Neural progenitor cell (in vitro differentiated cells): ENCODE measurements around the gene CYB5RL. TPM values are rescaled to one million over a fixed set of nuclear protein-coding genes. Genes with fewer than 3 reads are reported as not detected.
A peak's percentile ranks its signal among the peaks of the same experiment; 100 is the strongest.
"Not testable (repeated sequence)": the region's sequence is repeated elsewhere in the genome, so short reads cannot be mapped to it uniquely, and the experiment has no call there.

Experiments
- DNase-seq: peaks from one replicate; pipeline ENCODE4 v3.0.0-alpha.2; 2016; ENCODE audit warnings: low spot score
- H2AFZ ChIP-seq: fragments of 200-600 bp; sonication (generic); replicated peaks from 2 replicates; pipeline ENCODE4 v1.6.1; 2016; ENCODE audit warnings: antibody characterized with exemption
- H3F3A ChIP-seq: fragments of 200-600 bp; sonication (generic); 2 replicates; pipeline ENCODE4 v1.6.1; 2016; ENCODE audit warnings: antibody characterized with exemption, low read depth
- H3K27ac ChIP-seq: fragments of 200-600 bp; sonication (generic); 2 replicates; pipeline ENCODE4 v1.5.1; 2016; ENCODE audit warnings: mild to moderate bottlenecking
- H3K27me3 ChIP-seq: fragments of 200-600 bp; sonication (generic); 2 replicates; pipeline ENCODE4 v1.6.1; 2016; ENCODE audit warnings: mild to moderate bottlenecking, moderate library complexity
- H3K36me3 ChIP-seq: fragments of 200-600 bp; sonication (generic); 2 replicates; pipeline ENCODE4 v1.5.1; 2016
- H3K4me1 ChIP-seq: fragments of 200-600 bp; sonication (generic); 2 replicates; pipeline ENCODE4 v1.6.1; 2016; ENCODE audit warnings: mixed run types
- H3K4me2 ChIP-seq: fragments of 200-600 bp; sonication (generic); 2 replicates; pipeline ENCODE4 v1.6.1; 2016
- H3K4me3 ChIP-seq: fragments of 200-600 bp; sonication (generic); 2 replicates; pipeline ENCODE4 v1.5.1; 2016
- H3K79me2 ChIP-seq: fragments of 200-600 bp; sonication (generic); 2 replicates; pipeline ENCODE4 v1.6.1; 2016; ENCODE audit warnings: low read depth
- H3K9ac ChIP-seq: fragments of 200-600 bp; sonication (generic); 2 replicates; pipeline ENCODE4 v1.6.1; 2016
- H3K9me3 ChIP-seq: fragments of 200-600 bp; sonication (generic); 2 replicates; pipeline ENCODE4 v1.5.1; 2016; ENCODE audit warnings: low read depth
- H4K20me1 ChIP-seq: fragments of 200-600 bp; sonication (generic); 2 replicates; pipeline ENCODE4 v1.6.1; 2016; ENCODE audit warnings: low read depth
- H3K27ac Mint-ChIP-seq: 3 replicates; pipeline ENCODE4 v1.8.0; 2021; ENCODE audit warnings: mixed read lengths
- H3K27me3 Mint-ChIP-seq: 2 replicates; pipeline ENCODE4 v1.8.0; 2022; ENCODE audit warnings: low read depth, mild to moderate bottlenecking, inconsistent platforms, moderate library complexity, mixed read lengths; ENCODE audit not compliant: insufficient read depth
- H3K36me3 Mint-ChIP-seq: 3 replicates; pipeline ENCODE4 v1.8.0; 2021; ENCODE audit warnings: mixed read lengths
- H3K4me1 Mint-ChIP-seq: 3 replicates; pipeline ENCODE4 v1.8.0; 2021; ENCODE audit warnings: mixed read lengths
- H3K4me3 Mint-ChIP-seq: 3 replicates; pipeline ENCODE4 v1.8.0; 2021; ENCODE audit warnings: mild to moderate bottlenecking, moderate library complexity, mixed read lengths
- H3K9me3 Mint-ChIP-seq: 3 replicates; pipeline ENCODE4 v1.8.0; 2020; ENCODE audit warnings: mixed read lengths
- CTCF ChIP-seq: fragments of 200-600 bp; sonication (generic); IDR thresholded peaks from 2 replicates; pipeline ENCODE4 v1.5.1; 2017; ENCODE audit warnings: antibody characterized with exemption, mild to moderate bottlenecking
- EZH2 ChIP-seq: fragments of 200-600 bp; sonication (generic); IDR thresholded peaks from 2 replicates; pipeline ENCODE4 v1.6.1; 2017; ENCODE audit warnings: antibody characterized with exemption, mild to moderate bottlenecking, moderate library complexity
- EZH2phosphoT487 ChIP-seq: fragments of 200-600 bp; sonication (generic); IDR thresholded peaks from 2 replicates; pipeline ENCODE4 v1.6.1; 2017; ENCODE audit warnings: antibody characterized with exemption
- total RNA-seq: library from RNA; depleted of rRNA; stranded (reverse); fragments of >200 nt; gene quantifications from 2 replicates; pipeline ENCODE4 v1.2.3, GENCODE V29; 2015; ENCODE audit warnings: low replicate concordance

The CYB5RL gene
- total RNA-seq, 1 donor from 2014 or later, result 6.4 TPM

GRCh38 chr1:54234284-54234683, 34.5 kb upstream of the CYB5RL start:
- H3K4me3 Mint-ChIP-seq, result no peak overlapping the region
- H3K79me2 ChIP-seq, result no peaks in the 10 kb centered on the region
- no peak overlapping the region for H3K27ac Mint-ChIP-seq
- H3K9ac ChIP-seq, result no peak overlapping the region
- no peak for DNase-seq
- H3K4me3 ChIP-seq, result no peak overlapping the region
- no peak overlapping the region for H2AFZ ChIP-seq
- H3K9me3 Mint-ChIP-seq, result peaks cover 4% of the 10 kb centered on the region
- no peak overlapping the region for H3K4me2 ChIP-seq
- peaks cover 5% of the 10 kb centered on the region for H4K20me1 ChIP-seq
- no peak overlapping the region for H3K27ac ChIP-seq
- H3K27me3 ChIP-seq, result no peaks in the 10 kb centered on the region
- H3K4me1 ChIP-seq, result no peaks in the 10 kb centered on the region
- no peaks in the 10 kb centered on the region for H3K36me3 ChIP-seq
- no peaks in the 10 kb centered on the region for H3K9me3 ChIP-seq
- peaks cover 31% of the 10 kb centered on the region for H3K36me3 Mint-ChIP-seq
- H3K27me3 Mint-ChIP-seq, result peaks cover 2% of the 10 kb centered on the region
- TF ChIP-seq EZH2 (no peak), CTCF (no peak), EZH2phosphoT487 (no peak)
- H3K4me1 Mint-ChIP-seq, result peaks cover 10% of the 10 kb centered on the region
- H3F3A ChIP-seq, result no peaks in the 10 kb centered on the region

- H3K36me3 Mint-ChIP-seq, result peaks cover 31% of the 10 kb centered on the region
Observed at GRCh38 chr1:54233196-54233595, 33.4 kb upstream of the CYB5RL start.

GRCh38 chr1:54230507-54231339, 30.9 kb upstream of the CYB5RL start:
- H3K4me3 ChIP-seq, result no peak overlapping the region
- no peak for DNase-seq
- H3K4me1 ChIP-seq, result peaks cover 7% of the 10 kb centered on the region
- no peak overlapping the region for H2AFZ ChIP-seq
- H3K27me3 ChIP-seq, result no peaks in the 10 kb centered on the region
- no peak overlapping the region for H3K27ac Mint-ChIP-seq
- TF ChIP-seq EZH2phosphoT487 (no peak), EZH2 (no peak), CTCF (no peak)
- H4K20me1 ChIP-seq, result peaks cover 21% of the 10 kb centered on the region
- H3K27me3 Mint-ChIP-seq, result no peaks in the 10 kb centered on the region
- no peak overlapping the region for H3K27ac ChIP-seq
- H3K9me3 Mint-ChIP-seq, result peaks cover 4% of the 10 kb centered on the region
- H3K9ac ChIP-seq, result no peak overlapping the region
- H3F3A ChIP-seq, result no peaks in the 10 kb centered on the region
- peaks cover 38% of the 10 kb centered on the region for H3K4me1 Mint-ChIP-seq
- no peaks in the 10 kb centered on the region for H3K79me2 ChIP-seq
- no peaks in the 10 kb centered on the region for H3K36me3 ChIP-seq
- H3K4me2 ChIP-seq, result no peak overlapping the region
- peaks cover 22% of the 10 kb centered on the region for H3K36me3 Mint-ChIP-seq
- H3K9me3 ChIP-seq, result no peaks in the 10 kb centered on the region
- no peak overlapping the region for H3K4me3 Mint-ChIP-seq

More at GRCh38 chr1:54233196-54233595, 33.4 kb upstream of the CYB5RL start:
- H3K27me3 ChIP-seq, H3K9me3 Mint-ChIP-seq, DNase-seq, H3K9me3 ChIP-seq, H3K27ac Mint-ChIP-seq, H3K36me3 ChIP-seq, H3K4me3 ChIP-seq, H3F3A ChIP-seq, H3K4me3 Mint-ChIP-seq, H3K4me2 ChIP-seq, H3K79me2 ChIP-seq, H3K9ac ChIP-seq, H2AFZ ChIP-seq, H3K27me3 Mint-ChIP-seq, H3K27ac ChIP-seq, H3K4me1 ChIP-seq: not testable (repeated sequence)
- H3K4me1 Mint-ChIP-seq, result peaks cover 16% of the 10 kb centered on the region
- H4K20me1 ChIP-seq, result peaks cover 13% of the 10 kb centered on the region

GRCh38 chr1:54229281-54229891, 29.6 kb upstream of the CYB5RL start:
- no peak for DNase-seq
- no peak for TF ChIP-seq EZH2
- H3K27me3 ChIP-seq, result no peaks in the 10 kb centered on the region
- H3K27ac ChIP-seq, result no peak overlapping the region
- Mint-ChIP-seq H3K4me1 (peaks cover 40% of the 10 kb centered on the region), H3K36me3 (peaks cover 23% of the 10 kb centered on the region), H3K9me3 (no peaks in the 10 kb centered on the region), H3K4me3 (no peak overlapping the region), H3K27ac (peak overlapping the region; percentile 18), H3K27me3 (no peaks in the 10 kb centered on the region)
- no peak overlapping the region for H3K4me2 ChIP-seq
- H3K4me3 ChIP-seq, result no peak overlapping the region
- H3K9ac ChIP-seq, result no peak overlapping the region
- H3K79me2 ChIP-seq, result no peaks in the 10 kb centered on the region
- peaks cover 7% of the 10 kb centered on the region for H3K4me1 ChIP-seq
- H3K36me3 ChIP-seq, result no peaks in the 10 kb centered on the region
- H3K9me3 ChIP-seq, result no peaks in the 10 kb centered on the region
- no peaks in the 10 kb centered on the region for H3F3A ChIP-seq
- H4K20me1 ChIP-seq, result peaks cover 20% of the 10 kb centered on the region
- no peak overlapping the region for H2AFZ ChIP-seq
